ACC112 (cell line): ENCODE results near the gene SPTLC3.

Experiments
- H2AFZ ChIP-seq: fragments of 200-600 bp; sonication (generic); one replicate; pipeline ENCODE4 v1.6.0; 2017; ENCODE audit warnings: antibody characterized with exemption, low read length; ENCODE audit not compliant: unreplicated experiment
- H3K27ac ChIP-seq: fragments of 200-600 bp; sonication (generic); 2 replicates; pipeline ENCODE4 v1.5.1; 2014; ENCODE audit warnings: low read depth, mild to moderate bottlenecking, antibody characterized with exemption, low read length, moderate library complexity
- H3K27me3 ChIP-seq: fragments of 200-600 bp; sonication (generic); 2 replicates; pipeline ENCODE4 v1.6.1; 2014; ENCODE audit warnings: mild to moderate bottlenecking, antibody characterized with exemption, low read length, moderate library complexity, mixed read lengths; ENCODE audit not compliant: insufficient read depth
- H3K36me3 ChIP-seq: fragments of 200-600 bp; sonication (generic); 2 replicates; pipeline ENCODE4 v1.6.1; 2016; ENCODE audit warnings: mild to moderate bottlenecking, antibody characterized with exemption, low read length, moderate library complexity, mixed read lengths; ENCODE audit not compliant: insufficient read depth
- H3K4me1 ChIP-seq: fragments of 200-600 bp; sonication (generic); one replicate; pipeline ENCODE4 v1.6.1; 2016; ENCODE audit warnings: low read length, mixed read lengths; ENCODE audit not compliant: insufficient read depth, unreplicated experiment, control insufficient read depth
- H3K4me3 ChIP-seq: fragments of 200-600 bp; sonication (generic); 2 replicates; pipeline ENCODE4 v1.5.1; 2014; ENCODE audit warnings: mild to moderate bottlenecking, low read depth, low read length
- H3K79me2 ChIP-seq: fragments of 200-600 bp; sonication (generic); one replicate; pipeline ENCODE4 v1.6.0; 2016; ENCODE audit warnings: low read length; ENCODE audit not compliant: control insufficient read depth, unreplicated experiment, insufficient read depth

Gene SPTLC3

GRCh38 chr20:13017235-13017634, 8.5 kb downstream of the SPTLC3 start:
- Histone ChIP-seq H3K27ac (peak overlapping the region; percentile 63), H3K79me2 (peaks cover 3% of the 10 kb centered on the region)

GRCh38 chr20:13017883-13018535, 9.2 kb downstream of the SPTLC3 start:
- peaks cover 18% of the 10 kb centered on the region for H3K36me3 ChIP-seq
- H3K27ac ChIP-seq: peak overlapping the region; percentile 63
- H3K27me3 ChIP-seq: no peaks in the 10 kb centered on the region

More at GRCh38 chr20:13017235-13017634, 8.5 kb downstream of the SPTLC3 start:
- peaks cover 34% of the 10 kb centered on the region for H3K4me1 ChIP-seq
- H2AFZ ChIP-seq: peak overlapping the region; percentile 29
- peaks cover 18% of the 10 kb centered on the region for H3K36me3 ChIP-seq
- no peaks in the 10 kb centered on the region for H3K27me3 ChIP-seq
- H3K4me3 ChIP-seq: no peak overlapping the region; the same call in 1 of the 2 replicates

GRCh38 chr20:13021205-13021970, 12.6 kb downstream of the SPTLC3 start:
- Histone ChIP-seq H3K27ac (no peak overlapping the region), H2AFZ (no peak overlapping the region), H3K36me3 (peaks cover 18% of the 10 kb centered on the region)

More at GRCh38 chr20:13017883-13018535, 9.2 kb downstream of the SPTLC3 start:
- Histone ChIP-seq H3K79me2 (no peaks in the 10 kb centered on the region), H2AFZ (no peak overlapping the region), H3K4me1 (peaks cover 36% of the 10 kb centered on the region), H3K4me3 (peak overlapping the region; percentile 1; the same call in 1 of the 2 replicates)

GRCh38 chr20:13022401-13023155, 13.8 kb downstream of the SPTLC3 start:
- Histone ChIP-seq H3K4me1 (peaks cover 26% of the 10 kb centered on the region), H2AFZ (peak overlapping the region; percentile 23), H3K79me2 (no peaks in the 10 kb centered on the region), H3K4me3 (no peak overlapping the region), H3K27me3 (no peaks in the 10 kb centered on the region), H3K27ac (peak overlapping the region; percentile 52), H3K36me3 (peaks cover 18% of the 10 kb centered on the region)

More at GRCh38 chr20:13021205-13021970, 12.6 kb downstream of the SPTLC3 start:
- H3K27me3 ChIP-seq: no peaks in the 10 kb centered on the region
- H3K4me1 ChIP-seq: peaks cover 36% of the 10 kb centered on the region
- no peak overlapping the region for H3K4me3 ChIP-seq
- no peaks in the 10 kb centered on the region for H3K79me2 ChIP-seq

- peaks cover 14% of the 10 kb centered on the region for H3K36me3 ChIP-seq
- H3K4me3 ChIP-seq: no peak overlapping the region
- no peak overlapping the region for H2AFZ ChIP-seq
- no peaks in the 10 kb centered on the region for H3K27me3 ChIP-seq
- H3K79me2 ChIP-seq: no peaks in the 10 kb centered on the region
- H3K4me1 ChIP-seq: peaks cover 34% of the 10 kb centered on the region
- no peak overlapping the region for H3K27ac ChIP-seq
Measured at GRCh38 chr20:13024596-13024995, 15.8 kb downstream of the SPTLC3 start.

- peaks cover 38% of the 10 kb centered on the region for H3K4me1 ChIP-seq
- H3K4me3 ChIP-seq: no peak overlapping the region
- peaks cover 14% of the 10 kb centered on the region for H3K36me3 ChIP-seq
- no peaks in the 10 kb centered on the region for H3K79me2 ChIP-seq
- no peak overlapping the region for H3K27ac ChIP-seq
- no peaks in the 10 kb centered on the region for H3K27me3 ChIP-seq
- no peak overlapping the region for H2AFZ ChIP-seq
Measured at GRCh38 chr20:13025181-13025580, 16.4 kb downstream of the SPTLC3 start.

GRCh38 chr20:13028001-13028400, 19.2 kb downstream of the SPTLC3 start:
- Histone ChIP-seq H3K79me2 (no peaks in the 10 kb centered on the region), H3K36me3 (no peaks in the 10 kb centered on the region), H3K27ac (peak overlapping the region; percentile 61), H2AFZ (no peak overlapping the region), H3K4me1 (peaks cover 36% of the 10 kb centered on the region), H3K4me3 (no peak overlapping the region), H3K27me3 (no peaks in the 10 kb centered on the region)

- Histone ChIP-seq H3K36me3 (no peaks in the 10 kb centered on the region), H3K79me2 (no peaks in the 10 kb centered on the region), H3K4me3 (no peak overlapping the region), H3K4me1 (peaks cover 33% of the 10 kb centered on the region), H3K27ac (peak overlapping the region; percentile 61), H3K27me3 (no peaks in the 10 kb centered on the region), H2AFZ (no peak overlapping the region)
Measured at GRCh38 chr20:13028673-13029072, 19.9 kb downstream of the SPTLC3 start.

- peaks cover 33% of the 10 kb centered on the region for H3K4me1 ChIP-seq
- peak overlapping the region; percentile 34; the same call in 1 of the 2 replicates for H3K4me3 ChIP-seq
- no peaks in the 10 kb centered on the region for H3K79me2 ChIP-seq
- H3K36me3 ChIP-seq: no peaks in the 10 kb centered on the region
- peak overlapping the region; percentile 85 for H3K27ac ChIP-seq
- no peak overlapping the region for H2AFZ ChIP-seq
- no peaks in the 10 kb centered on the region for H3K27me3 ChIP-seq
Measured at GRCh38 chr20:13029687-13030375, 21.1 kb downstream of the SPTLC3 start.

- Histone ChIP-seq H3K27me3 (no peaks in the 10 kb centered on the region), H2AFZ (no peak overlapping the region), H3K36me3 (no peaks in the 10 kb centered on the region)
Measured at GRCh38 chr20:13031751-13032150, 23.0 kb downstream of the SPTLC3 start.

More at GRCh38 chr20:13031751-13032150, 23.0 kb downstream of the SPTLC3 start:
- H3K27ac ChIP-seq: no peak overlapping the region
- peaks cover 33% of the 10 kb centered on the region for H3K4me1 ChIP-seq
- no peak overlapping the region for H3K4me3 ChIP-seq
- H3K79me2 ChIP-seq: no peaks in the 10 kb centered on the region
